GM19438 (cell line): ENCODE results near the gene INPP4A.

Experiments used
- ATAC-seq: cut with Tn5 transposase; IDR thresholded peaks from one replicate; pipeline ENCODE4 v1.9.1; 2021; ENCODE audit warnings: low read depth; ENCODE audit not compliant: unreplicated experiment

INPP4A gene

GRCh38 chr2:98507891-98508708, 63.4 kb downstream of the INPP4A start:
- peak; percentile 63 for ATAC-seq

GRCh38 chr2:98508709-98509066, 64.0 kb downstream of the INPP4A start:
- ATAC-seq: no peak

- no peak for ATAC-seq
Observed at GRCh38 chr2:98509542-98510321, 65.1 kb downstream of the INPP4A start.

- no peak for ATAC-seq
Observed at GRCh38 chr2:98510322-98510662, 65.6 kb downstream of the INPP4A start.

GRCh38 chr2:98511981-98512380, 67.3 kb downstream of the INPP4A start:
- no peak for ATAC-seq

GRCh38 chr2:98512699-98513098, 68.0 kb downstream of the INPP4A start:
- ATAC-seq: no peak

GRCh38 chr2:98514096-98514639, 69.5 kb downstream of the INPP4A start:
- ATAC-seq: no peak

- no peak for ATAC-seq
Observed at GRCh38 chr2:98514879-98515249, 70.2 kb downstream of the INPP4A start.

- no peak for ATAC-seq
Observed at GRCh38 chr2:98515250-98515991, 70.8 kb downstream of the INPP4A start.

GRCh38 chr2:98516571-98516970, 71.9 kb downstream of the INPP4A start:
- ATAC-seq: no peak

- ATAC-seq: no peak
Observed at GRCh38 chr2:98517636-98518035, 73.0 kb downstream of the INPP4A start.

GRCh38 chr2:98518101-98518500, 73.4 kb downstream of the INPP4A start:
- ATAC-seq: no peak

- ATAC-seq: no peak
Observed at GRCh38 chr2:98519156-98519555, 74.5 kb downstream of the INPP4A start.

- no peak for ATAC-seq
Observed at GRCh38 chr2:98519851-98520250, 75.2 kb downstream of the INPP4A start.

- no peak for ATAC-seq
Observed at GRCh38 chr2:98520806-98521205, 76.1 kb downstream of the INPP4A start.

GRCh38 chr2:98521266-98521665, 76.6 kb downstream of the INPP4A start:
- ATAC-seq: no peak

GRCh38 chr2:98522854-98523253, 78.2 kb downstream of the INPP4A start:
- no peak for ATAC-seq

GRCh38 chr2:98524168-98524567, 79.5 kb downstream of the INPP4A start:
- ATAC-seq: no peak

GRCh38 chr2:98528349-98528748, 83.7 kb downstream of the INPP4A start:
- no peak for ATAC-seq

- ATAC-seq: no peak
Observed at GRCh38 chr2:98530114-98530513, 85.5 kb downstream of the INPP4A start.

- no peak for ATAC-seq
Observed at GRCh38 chr2:98532756-98533155, 88.1 kb downstream of the INPP4A start.
